ENCODE results near the gene CCR1.
"Not testable (repeated sequence)": the region's sequence is repeated elsewhere in the genome, so short reads cannot be mapped to it uniquely, and the experiment has no call there.

Gene CCR1

GRCh38 chr3:46213201-46213600, 5.1 kb upstream of the CCR1 start:
- no peak for TF ChIP-seq CTCF (conservative IDR thresholded peaks at IDR 0.05; ENCODE audit: low read depth, low read length)
- no peak overlapping the region for H3K4me3 ChIP-seq (ENCODE audit: low read depth, low read length)
- DNase-seq (ENCODE audit: low read depth) = no peak

- TF ChIP-seq CTCF (conservative IDR thresholded peaks at IDR 0.05; ENCODE audit: low read depth, low read length) = no peak
- no peak for DNase-seq (ENCODE audit: low read depth)
- H3K4me3 ChIP-seq (ENCODE audit: low read depth, low read length) = no peak overlapping the region
Observed at GRCh38 chr3:46212101-46212500, 4.0 kb upstream of the CCR1 start.

GRCh38 chr3:46209746-46210470, 1.8 kb upstream of the CCR1 start:
- H3K4me3 ChIP-seq (ENCODE audit: low read depth, low read length) = no peak overlapping the region
- DNase-seq (ENCODE audit: low read depth) = no peak
- no peak for TF ChIP-seq CTCF (conservative IDR thresholded peaks at IDR 0.05; ENCODE audit: low read depth, low read length)

GRCh38 chr3:46209053-46209452, 940 bp upstream of the CCR1 start:
- H3K4me3 ChIP-seq (ENCODE audit: low read depth, low read length) = no peak overlapping the region
- DNase-seq (ENCODE audit: low read depth) = no peak
- TF ChIP-seq CTCF (conservative IDR thresholded peaks at IDR 0.05; ENCODE audit: low read depth, low read length) = no peak

GRCh38 chr3:46207514-46207913, 599 bp downstream of the CCR1 start:
- not testable (repeated sequence) for DNase-seq (ENCODE audit: low read depth); H3K4me3 ChIP-seq (ENCODE audit: low read depth, low read length)

GRCh38 chr3:46206282-46207015, 1.7 kb downstream of the CCR1 start:
- TF ChIP-seq CTCF (conservative IDR thresholded peaks at IDR 0.05; ENCODE audit: low read depth, low read length) = no peak
- DNase-seq (ENCODE audit: low read depth) = no peak
- no peak overlapping the region for H3K4me3 ChIP-seq (ENCODE audit: low read depth, low read length)

- DNase-seq (ENCODE audit: low read depth) = no peak
- no peak for TF ChIP-seq CTCF (conservative IDR thresholded peaks at IDR 0.05; ENCODE audit: low read depth, low read length)
- H3K4me3 ChIP-seq (ENCODE audit: low read depth, low read length) = no peak overlapping the region
Observed at GRCh38 chr3:46205286-46205960, 2.7 kb downstream of the CCR1 start.
